Fibroblast of skin of back (primary cell): ENCODE measurements around the gene RIPPLY1.
"Not testable (repeated sequence)": the region's sequence is repeated elsewhere in the genome, so short reads cannot be mapped to it uniquely, and the experiment has no call there.

Experiments used
- DNase-seq: peaks from one replicate; pipeline ENCODE4 v3.0.0-alpha.2; 2013

The RIPPLY1 gene

DNA sequence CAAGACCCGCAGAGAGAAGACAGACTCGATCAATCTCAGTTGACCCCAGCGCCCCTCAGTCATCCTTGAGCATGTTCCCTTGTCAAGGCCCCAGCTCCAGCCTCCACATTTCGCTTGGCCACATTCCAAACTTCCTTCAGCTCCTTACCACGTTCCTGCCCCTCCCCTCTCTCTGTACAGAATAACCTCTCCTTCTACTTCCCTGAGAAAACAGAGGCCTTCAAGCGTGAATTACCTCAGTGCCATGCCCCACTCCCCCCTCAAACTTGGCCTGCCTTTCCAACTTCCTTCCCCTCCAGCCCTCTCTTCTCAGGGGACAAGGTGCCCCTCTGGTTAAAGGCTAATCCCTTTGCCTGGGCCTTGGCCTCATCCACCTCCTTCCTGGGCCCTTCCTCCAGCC is 3.2 kb upstream of the RIPPLY1 start:
- DNase-seq: no peak

GRCh38 chrX:106905064-106905708 is 2.0 kb upstream of the RIPPLY1 start:
- DNase-seq: no peak

DNA sequence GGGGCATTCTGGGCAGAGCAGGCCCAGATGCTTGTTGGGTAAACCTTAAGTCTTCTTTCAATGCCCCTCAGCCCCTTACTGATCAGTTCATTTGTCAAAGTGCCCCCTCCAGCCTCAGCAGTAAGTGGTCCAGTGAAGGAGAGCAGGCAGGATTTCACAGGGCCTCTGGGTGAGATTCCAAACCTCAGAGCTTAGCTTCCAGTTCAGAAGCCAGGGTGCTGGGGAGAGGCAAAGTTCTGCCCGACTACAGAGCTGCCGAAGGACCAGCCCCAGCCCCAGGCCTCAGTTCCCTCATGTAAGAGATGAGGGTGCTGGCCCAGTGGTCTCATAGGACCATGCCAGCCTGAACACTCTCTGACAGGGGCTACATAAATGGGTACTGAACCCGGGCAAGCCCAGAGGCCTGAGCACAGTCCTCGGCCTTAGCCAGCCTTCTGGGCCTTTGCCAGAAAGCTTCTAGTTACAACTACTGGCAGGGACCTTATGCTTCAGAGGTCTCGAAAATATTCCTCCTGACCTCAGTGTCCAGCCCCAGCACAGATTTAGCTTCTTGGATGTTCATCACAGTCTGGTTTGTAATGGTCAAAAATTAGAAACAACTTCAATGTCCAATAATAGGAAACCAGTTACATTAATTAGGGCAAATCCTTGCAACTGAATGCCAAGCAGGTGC is 851 bp upstream of the RIPPLY1 start:
- DNase-seq: no peak

DNA sequence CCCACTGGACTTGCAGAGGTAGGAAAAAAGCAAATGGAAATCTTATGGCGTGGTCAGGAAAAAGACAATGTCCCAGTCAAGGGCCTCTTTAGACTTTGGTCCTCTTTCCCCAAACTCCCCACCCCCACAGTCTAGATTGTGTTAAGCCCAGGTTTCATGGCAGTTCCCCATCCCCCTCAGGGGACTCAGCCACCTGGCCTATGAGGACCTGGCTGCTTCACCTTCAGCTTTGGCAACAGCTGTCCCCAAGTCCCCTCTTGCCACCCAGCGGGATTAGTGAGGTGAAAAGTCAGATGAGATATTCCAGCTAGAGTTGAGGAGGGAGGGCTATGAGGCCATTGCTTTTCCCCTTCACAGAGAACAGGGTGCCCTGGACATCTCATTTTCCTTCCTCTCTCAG is 457 bp downstream of the RIPPLY1 start:
- DNase-seq: no peak

DNA sequence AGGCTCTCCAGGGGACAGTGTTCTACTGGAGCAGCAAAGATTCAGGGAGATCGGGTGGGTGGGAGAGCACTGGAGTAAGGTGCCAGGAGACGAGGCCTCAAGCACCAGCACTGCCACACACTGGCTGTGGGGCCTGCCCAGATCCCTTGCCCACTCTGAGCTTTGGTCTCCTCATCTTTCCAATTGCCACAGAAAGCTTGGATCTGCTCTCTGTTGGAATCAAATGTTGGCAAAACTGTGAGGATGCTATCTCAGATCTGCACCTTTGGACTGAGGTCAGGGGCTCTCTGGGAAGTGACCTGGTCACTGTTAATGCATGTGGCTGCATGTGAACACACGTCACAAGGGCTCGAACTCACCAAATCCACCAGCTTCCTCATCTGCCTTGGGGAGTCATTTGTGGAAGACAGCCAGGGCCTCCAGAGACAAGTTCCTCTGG is 1.3 kb downstream of the RIPPLY1 start:
- no peak for DNase-seq

GRCh38 chrX:106901341-106901740 is 1.8 kb downstream of the RIPPLY1 start:
- no peak for DNase-seq

- DNase-seq: no peak
Measured at GRCh38 chrX:106899841-106900240, 3.3 kb downstream of the RIPPLY1 start.

DNA sequence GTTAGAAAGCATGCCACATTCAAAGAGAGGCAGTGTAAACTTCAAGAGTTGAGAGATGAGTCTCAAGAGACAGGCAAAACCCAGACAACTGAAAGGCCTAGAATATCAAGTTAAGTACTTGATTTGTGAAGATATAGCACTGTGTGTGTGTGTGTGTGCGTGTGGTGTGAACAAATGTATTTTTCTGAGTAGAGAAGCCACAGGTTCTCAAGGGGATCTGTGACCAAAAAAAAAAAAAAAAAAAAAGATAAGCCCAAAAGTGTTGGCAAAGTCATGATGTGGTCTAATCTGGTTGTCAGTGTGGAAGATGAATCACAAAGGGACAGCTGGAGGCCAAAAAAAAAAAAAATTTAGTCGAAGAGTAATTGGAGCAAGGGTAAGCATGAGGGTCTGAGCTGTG is 3.9 kb downstream of the RIPPLY1 start:
- DNase-seq: no peak

- DNase-seq: peak; percentile 47
Measured at GRCh38 chrX:106898462-106898861, 4.7 kb downstream of the RIPPLY1 start.

GRCh38 chrX:106897259-106897658 is 5.9 kb downstream of the RIPPLY1 start:
- peak; percentile 58 for DNase-seq

DNA sequence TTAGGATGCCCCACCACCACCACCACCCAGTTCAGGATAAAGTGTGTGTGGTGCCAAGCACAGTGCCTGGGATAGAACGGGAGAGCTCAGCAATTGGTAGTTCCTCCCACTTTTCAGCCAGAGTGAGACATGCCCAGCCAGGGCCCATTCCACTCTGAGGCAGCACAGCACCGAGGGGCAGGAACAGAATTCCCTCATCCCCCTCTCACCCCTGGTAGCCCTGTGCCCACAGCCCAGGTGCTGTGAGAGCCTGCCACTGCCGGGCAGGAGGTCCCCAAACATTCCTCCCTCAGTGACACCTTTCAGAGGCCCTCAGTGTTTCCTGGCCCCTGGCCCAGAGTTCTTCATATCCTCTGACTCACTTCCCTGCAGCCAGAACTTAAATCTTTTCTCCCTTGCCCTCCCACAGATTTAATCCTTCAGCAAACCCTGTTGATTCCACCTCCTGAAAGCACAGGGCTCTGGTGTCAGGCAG is 8.1 kb downstream of the RIPPLY1 start:
- DNase-seq: peak; percentile 80

DNA sequence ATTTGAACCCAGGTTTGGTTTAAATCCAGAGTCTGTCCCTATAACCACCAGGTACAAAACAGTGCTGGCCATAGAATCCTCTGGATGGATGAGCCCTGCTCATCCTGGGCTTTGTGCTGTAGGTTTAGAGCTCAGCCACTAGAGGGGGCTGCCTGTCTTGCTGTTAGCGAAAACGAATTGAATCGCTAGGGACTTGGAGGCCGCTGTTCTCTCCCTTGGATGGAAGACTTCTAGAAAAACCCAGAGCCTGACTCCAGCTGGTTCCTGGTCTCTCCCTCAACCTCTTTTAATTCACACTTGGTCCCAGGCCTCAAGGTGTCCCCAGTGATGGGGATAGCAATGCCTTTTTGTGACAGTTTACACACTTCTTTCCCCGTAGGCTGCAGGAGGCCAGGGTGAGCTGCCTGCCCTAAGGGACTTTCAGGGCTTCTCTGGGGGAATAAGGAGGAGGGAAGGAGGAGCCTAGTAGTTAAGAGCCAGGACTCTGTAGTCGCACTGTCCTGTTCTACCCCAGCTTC is 8.7 kb downstream of the RIPPLY1 start:
- peak; percentile 64 for DNase-seq

- DNase-seq: no peak
Measured at GRCh38 chrX:106891762-106892460, 11.2 kb downstream of the RIPPLY1 start.

DNA sequence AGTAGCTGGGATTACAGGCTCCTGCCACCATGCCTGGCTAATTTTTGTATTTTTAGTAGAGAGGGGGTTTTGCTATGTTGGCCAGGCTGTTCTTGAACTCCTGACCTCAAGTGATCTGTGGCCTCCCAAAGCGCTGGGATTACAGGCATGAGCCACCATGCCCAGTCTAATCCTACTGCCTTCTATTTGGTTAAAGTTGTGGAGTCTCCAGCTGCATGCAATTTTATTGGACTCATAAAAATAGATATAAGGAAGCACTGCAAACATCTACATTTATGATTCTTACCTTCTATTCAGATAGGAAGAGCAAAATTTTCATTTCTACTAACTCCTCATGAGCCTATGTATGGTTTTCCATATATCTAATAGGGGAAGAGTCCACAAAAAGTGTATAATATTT is 13.7 kb downstream of the RIPPLY1 start:
- DNase-seq: no peak

DNA sequence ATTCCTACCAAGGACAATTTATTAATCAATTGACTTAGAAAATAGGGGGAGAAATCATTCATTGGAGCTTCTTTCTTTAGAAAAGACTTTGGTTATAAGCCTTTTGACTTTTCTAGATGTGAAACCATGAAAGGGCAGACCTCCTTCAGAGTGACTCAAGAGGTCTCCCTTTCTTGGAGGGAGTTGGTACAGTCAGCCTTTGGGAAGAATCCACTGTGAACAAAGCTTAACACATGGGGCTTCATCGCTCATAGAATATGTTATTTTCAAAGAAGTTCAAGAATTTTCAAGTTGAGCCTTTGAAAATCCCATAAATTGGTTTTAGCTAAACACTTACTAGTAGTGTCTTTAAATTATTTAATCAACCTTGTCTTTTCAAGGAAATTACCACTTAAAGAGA is 28.0 kb downstream of the RIPPLY1 start:
- no peak for DNase-seq

DNA sequence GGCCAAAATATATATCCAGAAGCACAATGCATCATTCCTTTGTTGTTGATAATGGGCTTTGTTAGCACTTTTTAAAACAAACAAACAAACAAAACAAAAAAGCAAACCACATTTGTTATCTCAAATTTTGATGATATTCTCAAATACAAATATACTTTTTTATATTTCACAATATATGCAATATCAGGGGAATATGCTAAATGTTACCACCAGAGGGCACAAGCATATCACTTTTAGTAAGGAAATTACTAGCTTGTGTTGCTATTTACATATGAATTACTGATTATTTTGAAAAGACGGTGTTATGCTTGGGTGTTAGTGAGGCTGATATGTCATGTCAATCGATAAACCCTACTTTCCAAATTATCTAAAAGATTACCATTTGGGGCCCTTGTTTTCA is 29.1 kb downstream of the RIPPLY1 start:
- peak; percentile 15 for DNase-seq

DNA sequence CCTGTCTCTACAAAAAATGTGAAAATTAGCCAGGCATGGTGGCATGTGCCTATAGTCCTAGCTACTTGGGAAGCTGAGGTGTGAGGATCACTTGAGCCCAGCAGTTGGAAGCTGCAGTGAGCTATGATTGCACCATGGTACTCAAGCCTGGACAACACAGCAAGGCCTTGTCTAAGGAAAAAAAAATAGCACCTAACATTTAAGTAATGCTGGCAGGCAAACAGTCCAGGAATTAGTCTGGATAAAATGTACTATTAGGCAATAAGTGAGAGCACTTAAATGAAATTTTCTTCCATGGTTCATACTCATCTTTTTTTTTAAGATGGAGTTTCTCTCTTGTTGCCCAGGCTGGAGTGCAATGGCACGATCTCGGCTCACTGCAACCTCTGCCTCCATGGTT is 30.3 kb downstream of the RIPPLY1 start:
- not testable (repeated sequence) for DNase-seq

- no peak for DNase-seq
Measured at GRCh38 chrX:106863697-106864096, 39.4 kb downstream of the RIPPLY1 start.

- no peak for DNase-seq
Measured at GRCh38 chrX:106862972-106863688, 40.0 kb downstream of the RIPPLY1 start.
